Esophagus squamous epithelium (tissue), 5 donors: Measurements from ENCODE around the gene ANKRD11. TPM values are rescaled to one million over a fixed set of nuclear protein-coding genes. Genes with fewer than 3 reads are reported as not detected.
"Not testable (repeated sequence)": the region's sequence is repeated elsewhere in the genome, so short reads cannot be mapped to it uniquely, and the experiment has no call there.

ENCODE experiments used
- DNase-seq: peaks from one replicate; lab custom pipeline; 2025; lab: John Stamatoyannopoulos, UW
- H3K27ac ChIP-seq, 4 donors: fragments of 200-600 bp; sonication (generic); one replicate each; pipeline ENCODE4 v1.5.1; 2016 to 2019; ENCODE audit warnings: mild to moderate bottlenecking in 1 of 4
- H3K27me3 ChIP-seq, 4 donors: fragments of 200-600 bp; sonication (generic); 1 replicate in 3 of 4; 2 replicates in 1 of 4; pipeline versions ENCODE4 v1.5.1 to v1.6.0; 2017 to 2021; ENCODE audit warnings: antibody characterized with exemption in 1 of 4
- H3K36me3 ChIP-seq, 3 donors: fragments of 200-600 bp; sonication (generic); one replicate each; pipeline ENCODE4 v1.5.1; 2016 to 2019
- H3K4me1 ChIP-seq, 3 donors: fragments of 200-600 bp; sonication (generic); one replicate each; pipeline ENCODE4 v1.5.1; 2017 to 2019
- H3K4me3 ChIP-seq, 4 donors: fragments of 200-600 bp; sonication (generic); 1 replicate in 3 of 4; 2 replicates in 1 of 4; pipeline ENCODE4 v1.5.1; 2016 to 2019; ENCODE audit warnings: mild to moderate bottlenecking in 2 of 4, moderate library complexity in 1 of 4
- H3K9me3 ChIP-seq, 3 donors: fragments of 200-600 bp; sonication (generic); one replicate each; pipeline ENCODE4 v1.5.1; 2016 to 2019
- CTCF ChIP-seq, 6 experiments: fragments of 450-650 bp in 4 of 6; fragments of 200-600 bp in 2 of 6; sonication (generic) in 2 of 6; IDR thresholded peaks; one replicate each; pipeline ENCODE4 v1.5.1; 2016 to 2019; ENCODE audit warnings: antibody characterized with exemption in 6 of 6, mild to moderate bottlenecking in 4 of 6, moderate library complexity in 4 of 6
- POLR2A ChIP-seq, 4 donors: fragments of 450-650 bp; IDR thresholded peaks; one replicate each; pipeline ENCODE4 v1.6.1; 2017; ENCODE audit warnings: antibody characterized with exemption in 4 of 4, mild to moderate bottlenecking in 4 of 4, moderate library complexity in 3 of 4
- WGBS, 2 donors: methylation state at CpG; one replicate each; pipeline ENCODE4 v1.1.5; 2018; 5-methylcytosine and 5-hydroxymethylcytosine counted together
- intact Hi-C: fragments of 100-400 bp; cut with DNase I; formaldehyde crosslinking; loops from one replicate; pipeline ENCODE4 v1.15.0; 2022
- total RNA-seq, 4 donors: library from RNA; depleted of rRNA; stranded (reverse); fragments of >200 nt; gene quantifications; one replicate each; pipeline ENCODE4 v1.1.0, GENCODE V29; 2016
- donor health status: DM: yes; HTN: yes; CAD: no.

The ANKRD11 gene
- total RNA-seq, 4 donors from 2014 or later = 51.0 to 72.7 (median 66.9) TPM

DNA sequence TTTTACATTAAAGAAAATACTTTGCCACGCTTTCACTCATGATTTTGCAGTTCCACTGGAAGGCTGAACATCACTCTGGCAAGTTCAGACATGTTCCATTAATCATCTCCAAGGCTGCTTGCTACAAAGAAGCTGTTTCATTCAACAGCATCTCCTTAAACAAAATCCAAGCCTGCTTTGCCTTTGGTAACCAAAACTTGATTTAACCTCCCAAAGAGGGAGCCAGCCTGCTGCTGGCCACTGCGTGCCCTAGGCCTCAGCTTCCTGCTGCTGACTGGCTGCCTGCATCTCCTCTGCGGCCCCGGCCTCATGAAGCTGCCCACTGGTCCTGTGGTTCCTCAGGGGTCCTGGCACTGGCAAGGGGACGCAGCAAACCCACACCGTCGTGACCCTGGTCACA lies 31.8 kb downstream of the ANKRD11 start:
- Histone ChIP-seq H3K4me3 (no peak overlapping the region), H3K36me3 (no peaks in the 10 kb centered on the region), H3K9me3 (no peaks in the 10 kb centered on the region), H3K27ac (peak overlapping the region; percentile 62 to 69 (median 64)), H3K27me3 (no peaks in the 10 kb centered on the region), H3K4me1 (peaks cover 6 to 93% (median 32%) of the 10 kb centered on the region in 3 donors)
- intact Hi-C loops = no loop called here
- TF ChIP-seq CTCF (IDR thresholded peaks at IDR 0.05) = no peak
- no peak for DNase-seq
- 31 to 50% methylated on average over 2 to 6 of the region's 7 CpGs for WGBS, 2 donors

- Histone ChIP-seq H3K27me3 (no peaks in the 10 kb centered on the region), H3K9me3 (no peaks in the 10 kb centered on the region), H3K4me1 (peaks cover 17 to 96% (median 52%) of the 10 kb centered on the region in 3 donors), H3K27ac (no peak overlapping the region), H3K36me3 (no peaks in the 10 kb centered on the region), H3K4me3 (no peak overlapping the region)
- 76 to 83% methylated on average over 12 of the region's 12 CpGs for WGBS, 2 donors
- TF ChIP-seq CTCF (IDR thresholded peaks at IDR 0.05) (no peak), POLR2A (IDR thresholded peaks at IDR 0.05) (no peak)
- intact Hi-C loops = loop anchor here (2.0 kb wide), 1 partner anchor 18 kb away; no protein-coding TSS in a partner anchor
- DNase-seq = no peak
These were observed 33.9 kb downstream of the ANKRD11 start for GRCh38 chr16:89456419-89456959.

DNA sequence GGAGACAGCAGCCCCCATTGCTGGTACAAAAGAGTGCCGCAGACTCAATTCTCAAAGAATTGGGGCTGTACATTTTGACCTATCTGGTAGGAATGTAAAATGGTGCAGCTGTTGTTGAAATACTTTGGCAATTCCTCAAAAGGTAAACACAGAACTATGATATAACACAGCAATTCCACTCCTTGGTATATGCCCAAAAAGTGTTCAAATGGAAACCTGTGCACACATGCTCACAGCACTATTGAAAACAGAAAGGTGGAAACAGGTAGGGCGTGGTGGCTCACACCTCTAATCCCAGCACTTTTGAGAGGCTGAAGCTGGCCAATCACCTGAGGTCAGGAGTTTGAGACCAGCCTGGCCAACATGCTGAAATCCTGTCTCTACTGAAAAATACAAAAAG lies 34.7 kb downstream of the ANKRD11 start:
- no peak for DNase-seq
- TF ChIP-seq CTCF (IDR thresholded peaks at IDR 0.05) (no peak), POLR2A (IDR thresholded peaks at IDR 0.05) (no peak)
- Histone ChIP-seq H3K27ac (peak overlapping the region in 3 of 4 donors; percentile 4 to 20 (median 11)), H3K9me3 (no peaks in the 10 kb centered on the region), H3K27me3 (no peaks in the 10 kb centered on the region), H3K36me3 (no peaks in the 10 kb centered on the region), H3K4me3 (no peak overlapping the region), H3K4me1 (peaks cover 17 to 96% (median 52%) of the 10 kb centered on the region in 3 donors)
- intact Hi-C loops = loop anchor here (2.0 kb wide), 1 partner anchor 19 kb away; no protein-coding TSS in a partner anchor
- WGBS, 2 donors = 53 to 79% methylated on average over 2 of the region's 2 CpGs

DNA sequence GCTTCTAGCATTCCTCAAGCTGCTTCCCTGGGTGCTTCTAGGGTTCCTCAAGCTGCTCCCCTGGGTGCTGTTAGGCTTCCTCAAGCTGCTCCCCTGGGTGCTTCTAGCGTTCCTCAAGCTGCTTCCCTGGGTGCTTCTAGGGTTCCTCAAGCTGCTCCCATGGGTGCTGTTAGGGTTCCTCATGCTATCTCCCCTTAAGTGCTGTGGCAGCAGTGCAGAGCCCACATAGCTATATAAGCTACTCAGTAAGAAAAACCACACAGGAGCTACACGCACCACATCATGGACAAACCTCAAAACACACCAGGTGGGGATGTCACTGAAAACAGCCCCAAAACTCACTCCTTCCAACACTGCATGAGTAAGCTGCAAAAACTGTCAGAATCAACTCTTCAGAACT lies 35.2 kb downstream of the ANKRD11 start:
- Histone ChIP-seq H3K27me3 (no peaks in the 10 kb centered on the region), H3K36me3 (no peaks in the 10 kb centered on the region), H3K4me3 (no peak overlapping the region), H3K27ac (peak overlapping the region in 2 of 4 donors; percentile 4 to 13), H3K9me3 (no peaks in the 10 kb centered on the region), H3K4me1 (peaks cover 17 to 96% (median 57%) of the 10 kb centered on the region in 3 donors)
- no peak for TF ChIP-seq POLR2A (IDR thresholded peaks at IDR 0.05)
- no peak for TF ChIP-seq CTCF (IDR thresholded peaks at IDR 0.05)
- WGBS, 2 donors = 80 to 83% methylated on average over 1 to 2 of the region's 2 CpGs
- DNase-seq = no peak
- intact Hi-C loops = no loop called here

GRCh38 chr16:89454378-89455125 lies 35.8 kb downstream of the ANKRD11 start:
- H3K4me3 ChIP-seq, DNase-seq, H3K9me3 ChIP-seq, H3K27me3 ChIP-seq, intact Hi-C loops, H3K36me3 ChIP-seq: not testable (repeated sequence)
- Histone ChIP-seq H3K4me1 (peaks cover 17 to 96% (median 62%) of the 10 kb centered on the region in 3 donors), H3K27ac (peak overlapping the region in 3 of 4 donors; percentile 13 to 64 (median 45))
- WGBS, 2 donors = 70 to 87% methylated on average over 2 to 3 of the region's 3 CpGs
